Femur (tissue), 1 donor: Measurements from ENCODE around the gene SUGT1.

Source experiments
- DNase-seq: peaks from one replicate; pipeline ENCODE4 v3.0.0-alpha.2; 2017

Gene SUGT1

GRCh38 chr13:52738719-52739467 lies 86.3 kb downstream of the SUGT1 start:
- DNase-seq = peak; percentile 28

DNA sequence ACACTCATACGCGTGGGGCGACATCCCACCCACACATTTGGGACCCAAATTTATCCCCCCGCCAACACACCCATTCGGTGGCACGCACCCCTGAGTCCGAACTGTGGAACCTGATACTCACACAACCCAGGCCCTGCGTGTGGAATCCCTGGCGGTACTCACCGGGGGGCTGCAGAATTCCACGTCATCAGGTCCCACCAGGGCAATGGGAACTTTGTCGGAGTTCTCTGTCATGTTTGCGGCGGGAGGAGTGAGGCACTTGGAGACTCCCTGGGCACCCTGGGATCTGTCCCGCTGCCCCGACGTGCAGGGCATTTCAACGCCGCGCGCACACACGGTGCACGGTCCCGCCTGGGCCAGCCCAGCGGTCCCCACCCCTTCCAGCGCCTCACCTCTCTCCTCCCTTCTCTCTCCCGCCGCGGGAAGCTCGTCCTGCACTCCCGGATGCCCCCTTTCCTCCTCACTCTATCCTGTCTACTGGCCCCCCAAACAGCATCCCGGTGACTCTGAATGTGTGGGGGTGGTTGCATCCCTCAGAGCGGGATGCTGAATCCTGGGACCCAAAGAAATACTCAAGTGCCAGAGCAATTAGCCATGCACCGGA lies 86.9 kb downstream of the SUGT1 start, which contains the start of gene CNMD:
Gene CNMD, minus strand, starts transcription at position 353 of the 604 bp plus-strand sequence. Its CDS starts 119 bp downstream, at position 234.
- DNase-seq = peak; percentile 28

GRCh38 chr13:52743569-52743968 lies 90.9 kb downstream of the SUGT1 start:
- no peak for DNase-seq

DNA sequence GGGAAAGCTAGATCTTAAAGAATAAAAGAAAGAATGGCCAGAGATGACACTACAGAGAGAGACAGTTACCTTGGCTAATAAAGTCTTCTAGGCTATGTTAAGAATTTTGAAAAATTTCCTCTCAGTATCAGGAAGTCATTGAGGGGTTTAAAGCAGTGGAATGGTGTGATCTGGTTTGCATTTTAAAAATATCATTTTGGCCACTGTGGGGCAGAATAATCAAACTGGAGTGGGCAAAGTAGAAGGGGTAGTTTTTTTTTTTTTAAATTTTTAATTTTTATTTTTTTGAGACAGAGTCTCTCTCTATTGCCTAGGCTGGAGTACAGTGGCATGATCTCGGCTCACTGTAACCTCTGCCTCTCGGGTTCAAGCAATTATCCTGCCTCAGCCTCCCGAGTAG lies 91.4 kb downstream of the SUGT1 start:
- DNase-seq = no peak

GRCh38 chr13:52744842-52745375 lies 92.3 kb downstream of the SUGT1 start:
- DNase-seq = peak; percentile 22

- no peak for DNase-seq
These were observed 93.5 kb downstream of the SUGT1 start for GRCh38 chr13:52746141-52746540.

- no peak for DNase-seq
These were observed 96.8 kb downstream of the SUGT1 start for GRCh38 chr13:52749419-52749818.
